Measurements from ENCODE around the gene GALNT6.

The GALNT6 gene

DNA sequence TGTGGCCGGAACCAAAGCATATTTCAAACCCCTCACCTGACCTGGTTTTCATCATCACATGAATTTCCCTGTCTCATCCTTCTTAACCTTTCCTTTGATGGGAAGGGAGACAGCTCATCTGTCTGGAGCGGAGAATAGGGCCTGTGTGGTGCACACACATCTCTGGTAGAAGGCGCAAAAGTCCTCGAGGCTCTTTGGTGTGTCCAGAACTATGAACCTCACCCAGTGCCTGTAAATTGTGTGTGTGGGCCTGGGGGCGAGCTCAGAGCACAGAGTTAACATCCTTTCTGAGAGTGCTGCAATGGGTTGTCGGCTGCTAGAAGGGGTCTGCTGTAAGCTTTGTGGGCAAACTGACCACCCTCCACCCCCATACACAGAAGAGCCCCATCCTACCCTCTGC is 749 bp downstream of the GALNT6 start:
- TF ChIP-seq, protein P1, sequence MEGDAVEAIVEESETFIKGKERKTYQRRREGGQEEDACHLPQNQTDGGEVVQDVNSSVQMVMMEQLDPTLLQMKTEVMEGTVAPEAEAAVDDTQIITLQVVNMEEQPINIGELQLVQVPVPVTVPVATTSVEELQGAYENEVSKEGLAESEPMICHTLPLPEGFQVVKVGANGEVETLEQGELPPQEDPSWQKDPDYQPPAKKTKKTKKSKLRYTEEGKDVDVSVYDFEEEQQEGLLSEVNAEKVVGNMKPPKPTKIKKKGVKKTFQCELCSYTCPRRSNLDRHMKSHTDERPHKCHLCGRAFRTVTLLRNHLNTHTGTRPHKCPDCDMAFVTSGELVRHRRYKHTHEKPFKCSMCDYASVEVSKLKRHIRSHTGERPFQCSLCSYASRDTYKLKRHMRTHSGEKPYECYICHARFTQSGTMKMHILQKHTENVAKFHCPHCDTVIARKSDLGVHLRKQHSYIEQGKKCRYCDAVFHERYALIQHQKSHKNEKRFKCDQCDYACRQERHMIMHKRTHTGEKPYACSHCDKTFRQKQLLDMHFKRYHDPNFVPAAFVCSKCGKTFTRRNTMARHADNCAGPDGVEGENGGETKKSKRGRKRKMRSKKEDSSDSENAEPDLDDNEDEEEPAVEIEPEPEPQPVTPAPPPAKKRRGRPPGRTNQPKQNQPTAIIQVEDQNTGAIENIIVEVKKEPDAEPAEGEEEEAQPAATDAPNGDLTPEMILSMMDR (conservative IDR thresholded peaks at IDR 0.05; ENCODE audit: low read depth, low read length), result no peak
- Histone ChIP-seq H2AFZ (ENCODE audit: low read depth) (no peak overlapping the region; the same call in 1 of the 2 replicates), H3K4me1 (ENCODE audit: low read depth, poor library complexity, severe bottlenecking) (peaks cover 23% of the 10 kb centered on the region), H3K9ac (no peak overlapping the region), H3K27ac (no peak overlapping the region), H3K4me3 (IDR thresholded peaks at IDR 0.05; ENCODE audit: insufficient read depth, low read depth, low read length) (no peak overlapping the region), H4K20me1 (ENCODE audit: insufficient read depth) (no peaks in the 10 kb centered on the region), H3K79me2 (ENCODE audit: insufficient read depth, low read depth) (no peaks in the 10 kb centered on the region), H3K36me3 (ENCODE audit: insufficient read depth) (no peaks in the 10 kb centered on the region), H3K4me2 (no peak overlapping the region; the same call in 1 of the 2 replicates), H3K27me3 (ENCODE audit: insufficient read depth, low read depth) (peaks cover 3% of the 10 kb centered on the region; the same call in 1 of the 2 replicates)

DNA sequence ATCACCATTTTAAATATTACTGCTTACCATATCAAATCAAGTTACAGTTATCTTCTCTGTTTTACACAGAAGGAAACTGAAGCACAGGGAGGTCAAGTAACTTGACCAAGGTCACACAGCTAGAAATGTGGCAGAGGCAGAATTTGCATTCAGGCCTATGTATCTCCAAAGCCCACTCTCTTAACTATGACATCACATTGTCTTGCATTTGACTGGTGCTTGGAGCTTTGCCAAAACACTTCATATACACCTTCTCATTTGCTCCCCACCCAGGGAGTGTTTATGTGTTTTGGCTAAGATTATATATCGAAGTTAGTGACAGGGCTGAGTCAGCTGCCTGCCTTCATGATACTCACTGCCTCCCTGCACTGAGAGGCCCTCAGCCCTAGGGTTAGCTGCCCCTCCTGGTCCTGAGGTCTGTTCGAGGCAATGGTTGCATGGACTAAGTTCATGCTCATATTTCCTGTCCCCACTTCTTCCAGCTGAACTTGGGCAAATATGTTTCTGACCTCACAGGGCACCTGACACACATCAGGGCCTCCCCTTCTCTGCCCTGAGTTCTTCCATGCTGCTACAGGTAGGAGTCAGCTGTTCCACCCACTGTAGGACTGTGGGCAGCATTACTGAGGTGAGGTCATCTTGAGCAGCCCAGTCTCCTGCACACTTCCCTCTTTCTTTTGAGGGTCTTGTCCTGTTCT is 1.8 kb downstream of the GALNT6 start:
- Histone ChIP-seq H3K27me3 (ENCODE audit: insufficient read depth, low read depth) (peaks cover 3% of the 10 kb centered on the region; the same call in 1 of the 2 replicates), H3K27ac (no peak overlapping the region), H3K4me2 (no peak overlapping the region), H3K4me3 (IDR thresholded peaks at IDR 0.05; ENCODE audit: insufficient read depth, low read depth, low read length) (no peak overlapping the region), H4K20me1 (ENCODE audit: insufficient read depth) (no peaks in the 10 kb centered on the region), H2AFZ (ENCODE audit: low read depth) (no peak overlapping the region), H3K4me1 (ENCODE audit: low read depth, poor library complexity, severe bottlenecking) (peaks cover 23% of the 10 kb centered on the region), H3K9ac (no peak overlapping the region), H3K79me2 (ENCODE audit: insufficient read depth, low read depth) (no peaks in the 10 kb centered on the region), H3K36me3 (ENCODE audit: insufficient read depth) (no peaks in the 10 kb centered on the region)
- TF ChIP-seq, protein P1 (conservative IDR thresholded peaks at IDR 0.05; ENCODE audit: low read depth, low read length), result no peak

DNA sequence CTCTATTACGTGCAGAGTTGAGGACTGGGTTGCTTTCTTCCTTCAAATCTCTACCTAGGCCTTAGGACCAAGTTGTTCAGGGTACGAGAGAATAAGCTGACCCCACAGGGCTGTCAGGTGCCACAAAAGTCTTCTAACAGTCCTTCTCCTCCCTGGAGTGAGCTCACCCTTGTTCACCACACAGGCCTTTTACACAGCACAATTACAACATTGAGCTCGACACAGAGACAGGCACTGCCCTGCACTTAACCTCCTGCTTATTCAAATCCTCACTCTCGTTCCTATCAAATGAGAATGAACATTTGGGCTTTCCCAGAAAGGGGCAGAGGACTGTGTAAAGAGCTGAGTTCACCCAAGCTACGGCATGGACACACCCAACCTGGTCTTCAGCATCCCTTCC is 2.4 kb downstream of the GALNT6 start:
- Histone ChIP-seq H2AFZ (ENCODE audit: low read depth) (no peak overlapping the region), H3K9ac (no peak overlapping the region), H3K27me3 (ENCODE audit: insufficient read depth, low read depth) (peaks cover 3% of the 10 kb centered on the region; the same call in 1 of the 2 replicates), H3K4me2 (no peak overlapping the region), H3K36me3 (ENCODE audit: insufficient read depth) (no peaks in the 10 kb centered on the region), H3K4me3 (IDR thresholded peaks at IDR 0.05; ENCODE audit: insufficient read depth, low read depth, low read length) (no peak overlapping the region), H4K20me1 (ENCODE audit: insufficient read depth) (no peaks in the 10 kb centered on the region), H3K4me1 (ENCODE audit: low read depth, poor library complexity, severe bottlenecking) (peaks cover 27% of the 10 kb centered on the region), H3K27ac (no peak overlapping the region), H3K79me2 (ENCODE audit: insufficient read depth, low read depth) (no peaks in the 10 kb centered on the region)
- TF ChIP-seq, protein P1 (conservative IDR thresholded peaks at IDR 0.05; ENCODE audit: low read depth, low read length), result no peak

DNA sequence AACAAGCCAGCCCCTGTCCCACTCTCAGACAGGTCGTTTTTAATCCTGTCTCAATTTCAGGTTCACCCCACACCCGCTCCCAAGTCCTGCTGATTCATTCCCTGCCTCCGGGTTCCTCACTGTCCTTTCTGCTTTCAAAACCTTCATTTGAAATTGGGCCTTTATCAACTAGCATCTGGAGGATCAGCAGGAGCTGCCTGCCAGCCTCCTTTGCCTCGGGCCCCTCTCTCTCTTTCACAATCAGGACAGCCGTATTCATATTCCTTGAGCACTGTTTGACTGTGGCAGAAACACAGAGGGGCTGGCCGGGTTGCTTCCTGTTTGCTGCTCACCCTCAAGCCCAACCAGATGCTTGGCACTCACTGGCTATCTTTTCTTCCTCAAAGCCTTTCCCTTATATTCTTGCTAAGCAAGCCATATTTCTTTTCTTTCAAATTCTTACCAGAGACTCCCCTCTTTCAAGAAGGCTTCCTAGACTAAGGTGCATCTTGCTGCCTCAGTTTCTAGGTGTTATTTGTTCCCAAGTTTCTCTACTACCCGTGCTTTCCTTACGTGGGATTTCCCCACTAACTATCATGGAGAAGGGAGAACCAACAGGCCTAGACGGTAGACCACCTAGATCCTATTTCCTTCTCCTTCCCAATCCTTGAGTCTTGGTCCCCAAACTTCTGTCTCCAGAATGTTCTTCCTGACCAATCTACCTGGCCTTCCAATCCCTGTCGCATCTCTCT is 3.0 kb downstream of the GALNT6 start:
- Histone ChIP-seq H3K4me1 (ENCODE audit: low read depth, poor library complexity, severe bottlenecking) (peaks cover 33% of the 10 kb centered on the region), H2AFZ (ENCODE audit: low read depth) (no peak overlapping the region), H3K9ac (no peak overlapping the region), H3K79me2 (ENCODE audit: insufficient read depth, low read depth) (no peaks in the 10 kb centered on the region), H3K27ac (no peak overlapping the region), H3K36me3 (ENCODE audit: insufficient read depth) (no peaks in the 10 kb centered on the region), H3K27me3 (ENCODE audit: insufficient read depth, low read depth) (peaks cover 3% of the 10 kb centered on the region; the same call in 1 of the 2 replicates), H3K4me2 (no peak overlapping the region), H3K4me3 (IDR thresholded peaks at IDR 0.05; ENCODE audit: insufficient read depth, low read depth, low read length) (no peak overlapping the region), H4K20me1 (ENCODE audit: insufficient read depth) (no peaks in the 10 kb centered on the region)
- TF ChIP-seq, protein P1 (conservative IDR thresholded peaks at IDR 0.05; ENCODE audit: low read depth, low read length), result no peak
